Measurements from ENCODE around the gene TIMM8A.

- TF ChIP-seq ZFP36 (IDR thresholded peaks at IDR 0.05; ENCODE audit: borderline replicate concordance, partially characterized antibody) (no peak), CTCF (IDR thresholded peaks at IDR 0.05) (no peak), POLR2A (IDR thresholded peaks at IDR 0.05; ENCODE audit: low read length) (no peak), EP300 (IDR thresholded peaks at IDR 0.05) (no peak), CEBPB (IDR thresholded peaks at IDR 0.05) (no peak), HOXA7 (CRISPR knock-in tag; IDR thresholded peaks at IDR 0.05) (no peak), TP53 (CRISPR knock-in tag; IDR thresholded peaks at IDR 0.05) (no peak), MYC (IDR thresholded peaks at IDR 0.05; ENCODE audit: borderline replicate concordance, low read length) (no peak), ESRRA (IDR thresholded peaks at IDR 0.05; ENCODE audit: borderline replicate concordance, low read length) (no peak), POLR2AphosphoS2 (conservative IDR thresholded peaks at IDR 0.05; ENCODE audit: low read length) (no peak), MAX (IDR thresholded peaks at IDR 0.05) (no peak), SMC3 (IDR thresholded peaks at IDR 0.05) (no peak), CBX8 (IDR thresholded peaks at IDR 0.05) (no peak)
Observed at GRCh38 chrX:101391831-101392230, 43.3 kb upstream of the TIMM8A start.
